ENCODE results near the gene ITGAX. TPM values are rescaled to one million over a fixed set of nuclear protein-coding genes. Genes with fewer than 3 reads are reported as not detected.

ITGAX gene
- total RNA-seq, 4 donors from 2014 or later = 1.1 to 2.0 (median 1.2) TPM; not detected in 1

- TF ChIP-seq EP300 (IDR thresholded peaks at IDR 0.05) (no peak), POLR2A (IDR thresholded peaks at IDR 0.05) (no peak), POLR2AphosphoS5 (IDR thresholded peaks at IDR 0.05) (no peak), CTCF (IDR thresholded peaks at IDR 0.05) (no peak)
- H3K36me3 ChIP-seq = no peaks in the 10 kb centered on the region
- 63% methylated on average over 2 of the region's 8 CpGs for WGBS
- no peak overlapping the region for H3K27ac ChIP-seq
- H3K9me3 ChIP-seq = no peaks in the 10 kb centered on the region
- DNase-seq (ENCODE audit: low spot score in 2 of 2) = no peak
- H3K27me3 ChIP-seq = peaks cover 12% of the 10 kb centered on the region
- no peaks in the 10 kb centered on the region for H3K4me1 ChIP-seq
- H3K4me3 ChIP-seq = no peak overlapping the region
Measured at GRCh38 chr16:31407406-31407805, 52.4 kb downstream of the ITGAX start.

GRCh38 chr16:31409433-31409832, 54.5 kb downstream of the ITGAX start:
- Histone ChIP-seq H3K9me3 (no peaks in the 10 kb centered on the region), H3K36me3 (no peaks in the 10 kb centered on the region), H3K4me3 (no peak overlapping the region), H3K27me3 (peaks cover 12% of the 10 kb centered on the region), H3K27ac (no peak overlapping the region), H3K4me1 (no peaks in the 10 kb centered on the region)
- WGBS = 57% methylated on average over 3 of the region's 3 CpGs
- no peak for TF ChIP-seq POLR2AphosphoS5 (IDR thresholded peaks at IDR 0.05)
- no peak for TF ChIP-seq POLR2A (IDR thresholded peaks at IDR 0.05)
- TF ChIP-seq CTCF (IDR thresholded peaks at IDR 0.05) = no peak
- no peak for TF ChIP-seq EP300 (IDR thresholded peaks at IDR 0.05)
- DNase-seq (ENCODE audit: low spot score in 2 of 2) = no peak

GRCh38 chr16:31410082-31410481, 55.1 kb downstream of the ITGAX start:
- WGBS = 75% methylated on average over 9 of the region's 9 CpGs
- no peak for DNase-seq (ENCODE audit: low spot score in 2 of 2)

GRCh38 chr16:31411024-31411844, 56.3 kb downstream of the ITGAX start:
- no peak for DNase-seq (ENCODE audit: low spot score in 2 of 2)
- H3K4me1 ChIP-seq = no peaks in the 10 kb centered on the region
- no peak for TF ChIP-seq POLR2A (IDR thresholded peaks at IDR 0.05)
- TF ChIP-seq POLR2AphosphoS5 (IDR thresholded peaks at IDR 0.05) = no peak
- no peak for TF ChIP-seq CTCF (IDR thresholded peaks at IDR 0.05)
- TF ChIP-seq EP300 (IDR thresholded peaks at IDR 0.05) = no peak
- no peaks in the 10 kb centered on the region for H3K9me3 ChIP-seq
- no peak overlapping the region for H3K4me3 ChIP-seq
- H3K27ac ChIP-seq = no peak overlapping the region
- 75% methylated on average over 15 of the region's 22 CpGs for WGBS
- peaks cover 15% of the 10 kb centered on the region for H3K27me3 ChIP-seq
- H3K36me3 ChIP-seq = no peaks in the 10 kb centered on the region

More at GRCh38 chr16:31410082-31410481, 55.1 kb downstream of the ITGAX start:
- no peak overlapping the region for H3K27ac ChIP-seq
- H3K27me3 ChIP-seq = peaks cover 12% of the 10 kb centered on the region
- no peaks in the 10 kb centered on the region for H3K4me1 ChIP-seq
- H3K36me3 ChIP-seq = no peaks in the 10 kb centered on the region
- no peak overlapping the region for H3K4me3 ChIP-seq
- no peaks in the 10 kb centered on the region for H3K9me3 ChIP-seq
- TF ChIP-seq POLR2AphosphoS5 (IDR thresholded peaks at IDR 0.05) (no peak), POLR2A (IDR thresholded peaks at IDR 0.05) (no peak), EP300 (IDR thresholded peaks at IDR 0.05) (no peak)

- Histone ChIP-seq H3K27ac (no peak overlapping the region), H3K36me3 (no peaks in the 10 kb centered on the region), H3K27me3 (peaks cover 15% of the 10 kb centered on the region), H3K4me3 (no peak overlapping the region), H3K9me3 (no peaks in the 10 kb centered on the region), H3K4me1 (no peaks in the 10 kb centered on the region)
- TF ChIP-seq CTCF (IDR thresholded peaks at IDR 0.05) = no peak
- TF ChIP-seq EP300 (IDR thresholded peaks at IDR 0.05) = no peak
- TF ChIP-seq POLR2A (IDR thresholded peaks at IDR 0.05) = no peak
- no peak for TF ChIP-seq POLR2AphosphoS5 (IDR thresholded peaks at IDR 0.05)
- DNase-seq (ENCODE audit: low spot score in 2 of 2) = no peak
- WGBS = 81% methylated on average over 10 of the region's 10 CpGs
Measured at GRCh38 chr16:31412750-31413149, 57.8 kb downstream of the ITGAX start.

Measured in suprapubic skin (tissue), 4 donors.